MM.1S (cell line): ENCODE results near the gene BCLAF3.

Source experiments
- CTCF ChIP-seq: fragments of 300-600 bp; sonication (generic); IDR thresholded peaks from 2 replicates; pipeline ENCODE4 v1.5.1; 2016; ENCODE audit warnings: antibody characterized with exemption, low read length, mixed read lengths
- EZH2 ChIP-seq: fragments of 300-600 bp; sonication (generic); optimal IDR thresholded peaks from 2 replicates; pipeline ENCODE3; 2017; ENCODE audit warnings: low read depth, mild to moderate bottlenecking, antibody characterized with exemption, low read length, mixed read lengths
- EZH2phosphoT487 ChIP-seq: fragments of 300-600 bp; sonication (generic); IDR thresholded peaks from 2 replicates; pipeline ENCODE4 v1.6.1; 2018; ENCODE audit warnings: antibody characterized with exemption, low read length

GRCh38 chrX:19953145-19953544 lies 37.7 kb downstream of the BCLAF3 start:
- no peak for TF ChIP-seq CTCF
- TF ChIP-seq EZH2, result no peak
- no peak for TF ChIP-seq EZH2phosphoT487
